ENCODE results near the gene CGB7.
"Not testable (repeated sequence)": the region's sequence is repeated elsewhere in the genome, so short reads cannot be mapped to it uniquely, and the experiment has no call there.

CGB7 gene

GRCh38 chr19:49019242-49019932 lies 38.2 kb downstream of the CGB7 start:
- H3K4me3 ChIP-seq (replicated peaks in 1 of 2; ENCODE audit: low read depth in 2 of 2, low read length in 2 of 2) = peak overlapping the region; percentile 38 to 45
- no peak for TF ChIP-seq CTCF (IDR thresholded peaks at IDR 0.05; ENCODE audit: low read depth, low read length)
- DNase-seq (ENCODE audit: low read depth in 2 of 2) = peak; percentile 28 to 45

GRCh38 chr19:49018388-49019241 lies 38.9 kb downstream of the CGB7 start:
- peak overlapping the region; percentile 22 to 45 for H3K4me3 ChIP-seq (replicated peaks in 1 of 2; ENCODE audit: low read depth in 2 of 2, low read length in 2 of 2)
- DNase-seq (ENCODE audit: low read depth in 2 of 2) = not testable (repeated sequence)

DNA sequence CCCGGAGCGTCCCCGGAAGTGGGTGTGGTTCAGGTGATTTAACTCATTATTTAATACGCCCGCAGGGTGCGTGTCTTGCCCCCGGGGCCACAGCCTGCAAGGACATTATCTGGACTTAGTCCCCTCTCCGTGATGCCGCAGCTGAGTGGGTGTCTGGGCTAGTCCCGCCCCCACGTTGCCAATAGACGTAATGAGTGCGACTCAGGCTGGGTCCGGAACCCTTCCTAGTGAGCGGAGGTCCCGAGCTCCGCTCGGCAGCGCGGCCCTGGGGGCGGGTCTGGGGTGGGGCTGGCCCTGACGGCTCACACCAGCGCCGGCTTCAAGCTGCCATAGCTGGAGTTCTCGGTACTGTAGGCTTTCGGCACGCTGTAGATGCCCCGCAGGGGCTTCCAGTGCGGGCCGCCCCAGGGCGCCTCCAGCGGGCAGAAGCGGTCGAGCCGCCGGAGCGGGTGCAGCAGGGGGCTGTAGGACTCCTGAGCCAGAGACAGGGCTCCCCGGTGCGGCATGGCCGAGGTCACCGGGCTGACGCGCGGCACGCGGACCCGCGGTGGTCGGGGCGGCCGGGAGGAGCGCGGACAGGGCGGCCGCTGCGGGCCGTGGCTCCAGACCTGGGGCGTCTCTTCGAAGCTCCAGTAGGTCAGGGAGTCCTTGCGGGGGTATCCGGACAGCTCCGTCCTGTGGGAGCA lies 39.7 kb downstream of the CGB7 start:
- peak; percentile 41 to 64 for DNase-seq (ENCODE audit: low read depth in 2 of 2)

DNA sequence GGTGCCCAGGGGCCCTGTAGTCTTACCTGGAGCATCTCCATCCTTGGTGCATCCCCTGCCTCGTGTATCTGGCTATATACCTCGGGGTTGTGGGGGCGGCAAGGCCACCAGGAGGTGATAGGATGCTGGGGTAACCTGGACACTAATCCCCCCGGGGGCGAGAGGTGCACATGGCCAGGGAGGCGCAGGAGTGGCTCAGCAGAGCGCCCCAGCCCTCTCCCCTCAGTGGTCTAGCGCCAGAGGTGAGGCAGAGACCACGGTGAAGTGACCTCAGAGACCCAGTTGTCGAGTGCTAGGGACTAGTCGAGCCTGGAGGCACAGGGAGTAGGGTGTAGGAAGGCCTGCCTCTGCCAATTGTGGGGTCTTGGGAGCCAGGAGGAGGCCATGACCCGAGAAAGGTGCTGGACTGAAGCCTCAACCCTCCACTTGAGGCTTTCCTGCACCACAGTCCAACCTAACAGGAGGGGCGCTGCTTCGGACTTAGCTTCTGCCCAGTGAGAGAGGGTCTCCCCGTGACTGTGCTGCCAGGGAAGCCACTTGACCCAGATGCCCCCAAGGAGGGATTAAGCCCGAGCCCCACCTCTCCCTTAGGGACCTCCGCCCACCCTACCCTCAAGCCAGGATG lies 40.4 kb downstream of the CGB7 start, which contains the start of gene LHB:
TSS of gene LHB (minus strand) at position 51 of the 625 bp plus-strand sequence. CDS start at position 41, 10 bp downstream.
- H3K4me3 ChIP-seq (replicated peaks in 1 of 2; ENCODE audit: low read depth in 2 of 2, low read length in 2 of 2) = peak within 1 kb of the TSS; percentile 33 to 45
- DNase-seq (ENCODE audit: low read depth in 2 of 2) = no peak
- TF ChIP-seq CTCF (IDR thresholded peaks at IDR 0.05; ENCODE audit: low read depth, low read length) = no peak

More for the DNA sequence above, 39.7 kb downstream of the CGB7 start:
- H3K4me3 ChIP-seq (replicated peaks in 1 of 2; ENCODE audit: low read depth in 2 of 2, low read length in 2 of 2) = peak overlapping the region; percentile 33 to 45
- peak; percentile 65 for TF ChIP-seq CTCF (IDR thresholded peaks at IDR 0.05; ENCODE audit: low read depth, low read length)

DNA sequence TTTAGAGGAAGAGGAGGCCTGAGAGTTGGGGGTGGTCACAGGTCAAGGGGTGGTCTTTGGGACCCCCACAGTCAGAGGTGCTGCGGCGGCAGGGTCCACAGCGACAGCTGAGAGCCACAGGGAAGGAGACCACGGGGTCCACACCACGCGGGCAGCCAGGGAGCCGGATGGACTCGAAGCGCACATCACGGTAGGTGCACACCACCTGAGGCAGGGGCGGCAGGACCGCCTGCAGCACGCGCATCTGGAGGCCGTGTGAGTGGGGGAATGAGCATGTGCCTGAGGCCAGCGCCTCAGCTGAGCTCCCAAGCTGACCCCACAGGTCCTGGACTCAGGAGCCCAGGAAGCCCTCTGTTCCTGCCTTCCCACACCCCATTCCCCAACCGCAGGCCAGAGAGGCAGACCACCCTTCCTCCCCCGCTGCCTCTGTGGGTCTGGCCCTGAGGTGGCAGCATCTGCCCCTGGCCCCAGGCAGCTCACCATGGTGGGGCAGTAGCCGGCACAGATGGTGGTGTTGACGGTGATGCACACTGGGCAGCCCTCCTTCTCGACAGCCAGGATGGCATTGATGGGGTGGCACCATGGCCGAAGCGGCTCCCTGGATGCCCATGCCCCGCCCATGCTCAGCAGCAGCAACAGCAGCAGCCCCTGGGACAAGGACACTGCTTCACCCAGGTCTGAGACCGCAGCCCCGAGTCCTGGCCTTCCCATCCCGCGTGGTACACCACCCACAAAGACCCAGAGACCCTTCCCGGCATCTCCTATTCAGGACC lies 41.3 kb downstream of the CGB7 start:
- no peak overlapping the region for H3K4me3 ChIP-seq (replicated peaks in 1 of 2; ENCODE audit: low read depth in 2 of 2, low read length in 2 of 2)
- TF ChIP-seq CTCF (IDR thresholded peaks at IDR 0.05; ENCODE audit: low read depth, low read length) = no peak
- no peak for DNase-seq (ENCODE audit: low read depth in 2 of 2)

DNA sequence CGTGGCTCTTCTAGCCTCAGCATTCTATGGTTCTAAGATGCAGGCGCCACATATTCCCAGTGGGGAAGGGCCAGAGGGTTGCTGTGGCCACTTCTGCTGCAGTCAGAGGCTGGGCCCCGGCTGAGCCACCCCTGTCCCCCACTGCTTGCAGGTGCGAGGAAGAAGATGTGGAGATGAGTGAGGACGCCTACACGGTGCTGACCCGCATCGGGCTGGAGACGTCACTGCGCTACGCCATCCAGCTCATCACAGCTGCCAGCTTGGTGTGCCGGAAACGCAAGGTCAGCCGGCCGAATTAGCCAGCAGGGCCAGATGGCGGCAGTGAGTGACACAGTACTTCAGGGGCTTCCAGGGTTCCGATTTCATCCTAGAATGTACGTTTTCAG lies 42.7 kb downstream of the CGB7 start:
- no peak overlapping the region for H3K4me3 ChIP-seq (replicated peaks in 1 of 2; ENCODE audit: low read depth in 2 of 2, low read length in 2 of 2)
- DNase-seq (ENCODE audit: low read depth in 2 of 2) = no peak
- TF ChIP-seq CTCF (IDR thresholded peaks at IDR 0.05; ENCODE audit: low read depth, low read length) = no peak
